ENCODE results near the gene MPPED2.

DNA sequence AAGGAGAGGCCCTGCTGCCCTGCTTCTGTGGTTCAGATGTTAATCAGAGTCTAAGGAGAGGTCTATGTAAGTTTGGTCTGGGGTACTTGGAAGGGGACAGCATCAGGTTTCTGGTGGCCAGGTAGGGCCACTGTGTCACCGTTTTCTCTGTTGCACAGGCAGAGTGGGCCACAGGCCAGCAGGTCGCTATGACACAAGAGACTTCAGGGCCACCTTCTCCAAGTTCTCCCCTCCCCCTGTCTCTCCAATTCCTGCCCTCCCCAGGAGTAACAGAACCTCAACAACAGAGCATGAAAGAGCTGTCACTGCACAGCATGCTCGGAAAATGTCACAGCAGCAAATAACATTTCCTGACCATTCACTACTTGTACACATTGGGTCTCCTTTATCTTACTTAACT lies 58.6 kb downstream of the MPPED2 start:
- TF ChIP-seq CTCF (IDR thresholded peaks at IDR 0.05; ENCODE audit: low read depth, low read length): no peak
- no peak for TF ChIP-seq POLR2A (IDR thresholded peaks at IDR 0.05; ENCODE audit: extremely low read depth, insufficient read length)
- TF ChIP-seq, protein P1, sequence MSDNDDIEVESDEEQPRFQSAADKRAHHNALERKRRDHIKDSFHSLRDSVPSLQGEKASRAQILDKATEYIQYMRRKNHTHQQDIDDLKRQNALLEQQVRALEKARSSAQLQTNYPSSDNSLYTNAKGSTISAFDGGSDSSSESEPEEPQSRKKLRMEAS (IDR thresholded peaks at IDR 0.05; ENCODE audit: low read depth, low read length): no peak
